ENCODE measurements around the gene CRACR2B. TPM values are rescaled to one million over a fixed set of nuclear protein-coding genes. Genes with fewer than 3 reads are reported as not detected.

The CRACR2B gene
- total RNA-seq, result 12.9 TPM

DNA sequence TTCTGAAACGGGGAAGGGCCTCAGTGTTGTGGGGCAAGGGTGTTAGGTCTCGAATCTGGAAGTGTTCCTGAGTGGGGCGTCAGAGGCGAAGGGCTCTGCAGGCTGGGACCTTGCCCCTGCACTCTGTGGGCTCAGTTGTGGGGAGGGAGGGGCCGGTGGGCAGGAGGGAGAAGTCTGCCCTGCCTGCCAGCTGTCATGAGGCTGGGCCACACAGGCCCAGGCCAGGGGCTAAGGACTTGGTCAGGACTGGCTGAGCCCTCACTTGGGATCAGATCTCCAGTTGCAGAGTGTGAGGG, at the start of gene CRACR2B:
Gene CRACR2B (plus strand): TSS at position 23 of the 296 bp plus-strand sequence. CDS start 689 bp downstream, outside the sequence.

GRCh38 chr11:789943-790342, 37.8 kb upstream of the CRACR2B start, which contains the start of gene CEND1:
TSS of gene CEND1 (minus strand) at chr11:790090. CDS start at chr11:788576, 1,514 bp downstream.

GRCh38 chr11:798093-798713, 29.5 kb upstream of the CRACR2B start, which contains the start of gene SLC25A22:
TSS of gene SLC25A22 (minus strand) at chr11:798281. CDS start at chr11:795006, 3,275 bp downstream.

DNA sequence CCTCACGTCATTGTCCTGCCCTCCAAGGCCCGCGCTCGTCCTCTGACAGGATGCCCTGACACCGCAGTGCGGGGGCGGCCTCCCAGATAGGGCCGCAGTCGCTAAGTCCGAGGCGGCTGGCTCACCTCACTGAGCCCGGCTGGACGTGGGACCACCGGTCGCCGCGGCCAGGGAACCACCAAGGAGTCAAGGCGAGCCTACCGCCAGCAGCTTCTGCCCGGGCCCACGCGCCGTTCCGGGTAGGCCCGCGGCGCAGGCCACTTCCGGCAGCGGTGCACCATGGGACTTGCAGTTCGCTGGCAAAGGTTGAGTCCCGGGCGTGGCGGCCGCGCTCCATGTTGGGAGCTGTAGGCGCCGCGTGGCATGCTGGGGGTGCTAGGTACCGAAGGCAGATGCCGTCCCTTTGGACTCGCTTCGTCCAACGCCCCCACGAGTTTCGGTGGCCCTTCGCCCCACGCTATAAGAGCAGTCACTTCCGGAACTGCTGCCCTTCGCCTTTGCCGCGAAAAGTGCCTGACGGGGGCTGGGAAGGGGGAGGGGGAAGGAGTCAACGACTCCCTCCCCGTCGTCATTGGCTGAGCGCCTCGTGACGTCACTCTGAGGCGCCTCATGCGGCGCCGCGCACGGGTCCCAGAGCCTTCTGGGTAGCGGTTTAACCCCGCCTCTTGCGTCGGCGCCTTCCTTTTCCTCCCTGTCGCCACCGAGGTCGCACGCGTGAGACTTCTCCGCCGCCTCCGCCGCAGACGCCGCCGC, 18.3 kb upstream of the CRACR2B start, which contains the start of gene RPLP2:
Gene RPLP2 (plus strand): TSS at position 681 of the 753 bp plus-strand sequence. CDS start 268 bp downstream, outside the sequence.

GRCh38 chr11:818396-819128, 9.2 kb upstream of the CRACR2B start, which contains the start of gene PNPLA2:
TSS of gene PNPLA2 (plus strand) at chr11:818914. CDS start at chr11:819719, 805 bp downstream.

DNA sequence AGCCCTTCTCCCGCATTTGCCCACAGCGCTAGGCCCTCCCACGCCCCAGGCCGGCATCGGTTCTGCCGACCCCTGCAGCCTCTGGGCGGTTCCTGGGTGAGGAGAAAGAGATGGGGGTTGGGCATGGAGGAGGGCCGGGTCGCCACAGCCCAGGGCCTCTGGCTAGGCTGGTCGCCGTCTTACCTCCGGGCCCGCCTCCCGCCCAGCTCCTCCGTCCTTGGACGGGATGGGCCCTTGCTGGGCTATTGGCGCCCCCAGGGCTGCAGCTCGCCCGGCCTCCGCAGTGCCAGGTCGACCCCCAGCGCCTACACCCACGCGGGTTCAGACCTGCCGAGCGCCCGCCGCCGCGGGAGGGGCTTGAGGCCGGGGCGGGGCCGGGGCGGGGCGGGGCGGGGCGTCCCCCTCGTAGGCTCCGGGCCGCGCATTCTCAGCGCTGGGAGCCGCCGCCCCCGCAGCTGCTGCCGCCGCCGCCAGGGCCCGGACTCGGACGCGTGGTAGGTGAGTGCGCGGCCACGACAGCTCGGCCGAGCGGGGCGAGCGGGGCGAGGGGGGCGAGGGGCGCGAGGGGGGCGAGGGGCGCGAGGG, 4.9 kb downstream of the CRACR2B start, which contains the start of gene CD151:
Gene CD151 (plus strand): TSS at position 424 of the 585 bp plus-strand sequence. CDS start 3,118 bp downstream, outside the sequence.

GRCh38 chr11:842370-843002, 14.8 kb downstream of the CRACR2B start, which contains the start of the genes POLR2L and TSPAN4:
TSS of gene POLR2L (minus strand) at chr11:842529. CDS start at chr11:842508, 21 bp downstream.
TSS of gene TSPAN4 (plus strand) at chr11:842852. CDS start at chr11:850305, 7,453 bp downstream.

Small RNA genes within 50 kb of the gene (small RNA-seq; reads per million reads assigned to genes)
- not detected for gene SNORA52 (ENCODE audit: low replicate concordance)

Other genes with a start within 250 kb of the CRACR2B start
- 18.1 TPM for gene IRF7, start 212.0 kb upstream of the CRACR2B start, total RNA-seq
- 21.3 TPM for gene CDHR5, start 203.0 kb upstream of the CRACR2B start, total RNA-seq
- gene SCT, start 200.7 kb upstream of the CRACR2B start, total RNA-seq, result 7.6 TPM
- 1.3 TPM for gene DRD4, start 190.7 kb upstream of the CRACR2B start, total RNA-seq
- 27.9 TPM for gene DEAF1, start 132.7 kb upstream of the CRACR2B start, total RNA-seq
- 16.8 TPM for gene TMEM80, start 132.1 kb upstream of the CRACR2B start, total RNA-seq
- 137 TPM for gene EPS8L2, start 121.7 kb upstream of the CRACR2B start, total RNA-seq
- gene TALDO1, start 80.5 kb upstream of the CRACR2B start, total RNA-seq, result 118 TPM
- gene GATD1, start 50.4 kb upstream of the CRACR2B start, total RNA-seq, result 67.5 TPM
- gene CEND1, start 37.8 kb upstream of the CRACR2B start, total RNA-seq, result 0.12 TPM
- gene SLC25A22, start 29.6 kb upstream of the CRACR2B start, total RNA-seq, result 10.7 TPM
- 19.7 TPM for gene PIDD1, start 22.7 kb upstream of the CRACR2B start, total RNA-seq
- 558 TPM for gene RPLP2, start 18.0 kb upstream of the CRACR2B start, total RNA-seq
- gene PNPLA2, start 9.0 kb upstream of the CRACR2B start, total RNA-seq, result 76.7 TPM
- gene CD151, start 5.0 kb downstream of the CRACR2B start, total RNA-seq, result 153 TPM
- gene POLR2L, start 14.6 kb downstream of the CRACR2B start, total RNA-seq, result 39.9 TPM
- 75.3 TPM for gene TSPAN4, start 14.9 kb downstream of the CRACR2B start, total RNA-seq
- 55.0 TPM for gene CHID1, start 82.9 kb downstream of the CRACR2B start, total RNA-seq
- 93.0 TPM for gene AP2A2, start 98.0 kb downstream of the CRACR2B start, total RNA-seq
- 5.0 TPM for gene MUC6, start 208.8 kb downstream of the CRACR2B start, total RNA-seq
- gene MUC2, start 247.0 kb downstream of the CRACR2B start, total RNA-seq, result under 0.01 TPM

Data from metanephros (tissue), 2 donors.